Fibroblast of lung (primary cell): ENCODE results near the gene PROM2. TPM values are rescaled to one million over a fixed set of nuclear protein-coding genes. Genes with fewer than 3 reads are reported as not detected.

Source experiments
- DNase-seq, 2 donors: peaks; one replicate each; pipeline versions ENCODE4 v3.0.0 to v3.0.0-alpha.2; 2010; ENCODE audit warnings: low read depth in 2 of 2
- H2AFZ ChIP-seq: 2 replicates; pipeline ENCODE4 v1.5.1; 2012; ENCODE audit warnings: low read length, control low read depth, inconsistent platforms
- H3K27ac ChIP-seq: 2 replicates; pipeline ENCODE4 v1.5.1; 2011; ENCODE audit warnings: low read length, control low read depth; ENCODE audit not compliant: insufficient read depth
- H3K27me3 ChIP-seq: 2 replicates; pipeline ENCODE4 v1.5.1; 2011; ENCODE audit warnings: mild to moderate bottlenecking, low read length; ENCODE audit not compliant: control insufficient read depth, insufficient read depth
- H3K36me3 ChIP-seq: 2 replicates; pipeline ENCODE4 v1.5.1; 2011; ENCODE audit warnings: low read length; ENCODE audit not compliant: control insufficient read depth, insufficient read depth
- H3K4me1 ChIP-seq: 2 replicates; pipeline ENCODE4 v1.5.1; 2011; ENCODE audit warnings: low read length; ENCODE audit not compliant: control insufficient read depth, insufficient read depth; ENCODE audit errors: extremely low read depth
- H3K4me2 ChIP-seq: 2 replicates; pipeline ENCODE4 v1.5.1; 2011; ENCODE audit warnings: low read length, control low read depth; ENCODE audit not compliant: insufficient read depth; ENCODE audit errors: extremely low read depth
- H3K4me3 ChIP-seq, 4 experiments: fragments of 200-600 bp in 1 of 4; sonication (generic) in 1 of 4; replicated peaks in 1 of 4; 2 replicates each; pipeline ENCODE4 v1.5.1; 2011 to 2016; ENCODE audit warnings: low read length in 4 of 4, low read depth in 3 of 4, mild to moderate bottlenecking in 3 of 4, control low read depth in 2 of 4, inconsistent platforms in 1 of 4, mixed read lengths in 1 of 4; ENCODE audit not compliant: insufficient read depth in 1 of 4; ENCODE audit errors: control extremely low read depth in 1 of 4
- H3K79me2 ChIP-seq: 2 replicates; pipeline ENCODE4 v1.5.1; 2012; ENCODE audit warnings: mild to moderate bottlenecking, low read length, inconsistent platforms; ENCODE audit not compliant: control insufficient read depth, insufficient read depth
- H3K9ac ChIP-seq: 2 replicates; pipeline ENCODE4 v1.5.1; 2011; ENCODE audit warnings: mild to moderate bottlenecking, low read length, control low read depth; ENCODE audit not compliant: insufficient read depth
- H3K9me3 ChIP-seq: 2 replicates; pipeline ENCODE4 v1.5.1; 2012; ENCODE audit warnings: low read depth, low read length; ENCODE audit not compliant: control insufficient read depth, insufficient read depth
- H4K20me1 ChIP-seq: 2 replicates; pipeline ENCODE4 v1.5.1; 2011; ENCODE audit warnings: low read length; ENCODE audit not compliant: control insufficient read depth, insufficient read depth; ENCODE audit errors: extremely low read depth
- EZH2 ChIP-seq: IDR thresholded peaks from 2 replicates; pipeline ENCODE4 v1.5.1; 2012; ENCODE audit warnings: low read length, control low read depth, mild to moderate bottlenecking; ENCODE audit errors: missing control alignments
- polyA plus RNA-seq, 2 donors: library from polyadenylated mRNA; depleted of rRNA in 1 of 2; stranded (reverse) in 1 of 2; unstranded in 1 of 2; fragments of >200 nt; gene quantifications; 2 replicates each; pipeline ENCODE4 v1.2.1, GENCODE V29; 2011 to 2012; ENCODE audit warnings: missing spikeins in 1 of 2
- total RNA-seq: library from RNA; depleted of rRNA; stranded (reverse); fragments of >200 nt; gene quantifications from 2 replicates; pipeline ENCODE4 v1.2.1, GENCODE V29; 2014
- TF ChIP-seq, protein P1 (sequence below), 2 donors: IDR thresholded peaks in 1 of 2; conservative IDR thresholded peaks in 1 of 2; 1 replicate in 1 of 2; 2 replicates in 1 of 2; pipeline ENCODE4 v1.5.1; 2011 to 2012; ENCODE audit warnings: low read length in 2 of 2, control low read depth in 1 of 2, inconsistent platforms in 1 of 2, low read depth in 1 of 2, mild to moderate bottlenecking in 1 of 2

The PROM2 gene
- total and polyA plus RNA-seq, 2 donors (not counting 1 experiment from before 2014, with no cell fraction given): 0.05 to 0.33 TPM

DNA sequence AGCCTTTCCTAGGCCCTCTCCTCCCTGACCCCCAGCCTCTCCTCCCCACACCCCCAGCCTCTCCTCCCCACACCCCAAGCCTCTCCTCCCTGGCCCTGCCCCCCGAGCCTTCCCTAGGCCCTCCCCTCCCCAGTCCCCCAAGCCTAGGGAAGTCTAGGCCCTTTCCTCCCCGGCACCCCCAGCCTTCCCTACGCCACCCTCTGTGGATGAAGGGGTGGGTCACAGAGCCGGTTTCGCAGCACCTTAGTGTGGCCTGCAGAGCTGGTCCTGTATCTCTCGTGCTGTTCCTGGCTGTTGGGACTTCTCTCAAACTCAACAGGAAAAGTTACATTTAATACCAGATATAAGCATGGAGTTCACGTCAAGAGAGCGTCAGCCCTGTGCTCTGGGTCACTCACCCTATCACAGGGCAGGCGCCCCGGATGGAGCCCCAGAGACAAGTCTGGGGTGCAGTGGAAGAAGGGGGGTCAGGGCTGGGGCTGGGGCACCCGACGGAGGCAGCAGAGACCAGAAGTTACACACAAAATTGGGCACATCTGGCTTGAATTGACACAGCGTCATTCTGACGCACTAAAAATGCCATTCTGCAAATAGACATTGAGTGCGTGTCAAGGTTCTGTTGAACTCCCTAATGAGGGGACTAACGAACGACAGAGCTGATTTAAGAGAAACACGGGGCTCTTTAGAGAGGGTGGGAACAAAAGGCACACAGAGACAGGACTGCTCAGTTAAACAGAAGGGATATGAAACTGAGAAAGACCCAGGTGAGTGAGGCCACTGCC, 46.9 kb downstream of the PROM2 start:
- no peaks in the 10 kb centered on the region for H3K36me3 ChIP-seq
- no peak overlapping the region for H3K4me2 ChIP-seq
- TF ChIP-seq EZH2: no peak
- TF ChIP-seq, protein P1, sequence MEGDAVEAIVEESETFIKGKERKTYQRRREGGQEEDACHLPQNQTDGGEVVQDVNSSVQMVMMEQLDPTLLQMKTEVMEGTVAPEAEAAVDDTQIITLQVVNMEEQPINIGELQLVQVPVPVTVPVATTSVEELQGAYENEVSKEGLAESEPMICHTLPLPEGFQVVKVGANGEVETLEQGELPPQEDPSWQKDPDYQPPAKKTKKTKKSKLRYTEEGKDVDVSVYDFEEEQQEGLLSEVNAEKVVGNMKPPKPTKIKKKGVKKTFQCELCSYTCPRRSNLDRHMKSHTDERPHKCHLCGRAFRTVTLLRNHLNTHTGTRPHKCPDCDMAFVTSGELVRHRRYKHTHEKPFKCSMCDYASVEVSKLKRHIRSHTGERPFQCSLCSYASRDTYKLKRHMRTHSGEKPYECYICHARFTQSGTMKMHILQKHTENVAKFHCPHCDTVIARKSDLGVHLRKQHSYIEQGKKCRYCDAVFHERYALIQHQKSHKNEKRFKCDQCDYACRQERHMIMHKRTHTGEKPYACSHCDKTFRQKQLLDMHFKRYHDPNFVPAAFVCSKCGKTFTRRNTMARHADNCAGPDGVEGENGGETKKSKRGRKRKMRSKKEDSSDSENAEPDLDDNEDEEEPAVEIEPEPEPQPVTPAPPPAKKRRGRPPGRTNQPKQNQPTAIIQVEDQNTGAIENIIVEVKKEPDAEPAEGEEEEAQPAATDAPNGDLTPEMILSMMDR (conservative IDR thresholded peaks at IDR 0.05 in 1 of 2, IDR thresholded peaks at IDR 0.05 in 1 of 2; ENCODE audit: low read depth in 1 of 2, low read length in 2 of 2): no peak
- no peaks in the 10 kb centered on the region for H3K9me3 ChIP-seq
- no peaks in the 10 kb centered on the region for H3K27me3 ChIP-seq
- no peak overlapping the region for H3K9ac ChIP-seq
- no peaks in the 10 kb centered on the region for H3K79me2 ChIP-seq
- no peaks in the 10 kb centered on the region for H4K20me1 ChIP-seq
- DNase-seq: no peak
- no peak overlapping the region for H3K4me3 ChIP-seq
- H3K27ac ChIP-seq: no peak overlapping the region
- H2AFZ ChIP-seq: no peak overlapping the region
- H3K4me1 ChIP-seq: peaks cover 2% of the 10 kb centered on the region

DNA sequence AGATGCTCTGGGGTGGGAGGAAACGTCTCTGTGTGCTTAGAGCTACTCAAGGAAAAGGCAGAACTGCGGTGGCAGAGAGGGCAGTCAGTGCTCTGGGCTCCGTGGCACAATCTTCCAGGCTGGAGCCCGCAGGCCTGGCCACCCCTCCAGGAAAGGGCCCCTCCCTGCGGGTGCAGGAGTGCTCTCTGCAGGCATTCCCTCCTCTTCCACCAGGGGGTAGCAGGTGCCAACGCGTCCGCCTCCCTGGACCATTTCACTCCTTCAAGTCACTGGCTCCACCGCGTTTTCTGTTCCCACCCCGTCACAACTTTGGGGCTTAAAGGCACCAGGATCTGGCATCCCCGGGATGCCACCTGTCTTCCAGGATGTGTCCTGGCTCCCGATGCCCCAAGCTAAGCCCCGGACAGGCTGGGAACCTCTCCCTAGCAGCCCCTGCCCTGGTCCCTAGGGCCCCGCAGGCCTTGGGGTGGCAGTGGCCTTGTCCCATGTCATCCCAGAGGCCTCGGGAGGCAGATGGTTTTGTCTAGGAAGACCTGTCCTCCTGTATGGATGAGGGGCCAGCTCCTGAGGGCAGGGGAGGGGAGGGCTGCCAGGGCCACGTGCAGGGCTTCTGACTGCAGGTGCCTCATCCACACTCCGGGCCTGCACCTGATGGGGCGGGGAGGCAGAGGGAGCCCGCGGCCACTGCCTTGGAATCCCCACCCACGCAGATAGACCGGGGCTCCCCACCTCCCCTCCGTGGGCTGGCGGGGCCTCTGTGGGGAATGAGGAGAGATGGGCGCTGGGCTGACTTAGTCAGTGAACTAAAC, 49.3 kb downstream of the PROM2 start:
- Histone ChIP-seq H3K4me2 (no peak overlapping the region), H3K79me2 (no peaks in the 10 kb centered on the region), H4K20me1 (no peaks in the 10 kb centered on the region), H3K27me3 (no peaks in the 10 kb centered on the region), H3K9ac (no peak overlapping the region), H3K4me3 (no peak overlapping the region), H3K4me1 (no peaks in the 10 kb centered on the region), H2AFZ (no peak overlapping the region), H3K9me3 (no peaks in the 10 kb centered on the region), H3K36me3 (no peaks in the 10 kb centered on the region), H3K27ac (no peak overlapping the region)
- TF ChIP-seq, protein P1 (conservative IDR thresholded peaks at IDR 0.05 in 1 of 2, IDR thresholded peaks at IDR 0.05 in 1 of 2; ENCODE audit: low read depth in 1 of 2, low read length in 2 of 2): peak; percentile 11 to 57
- TF ChIP-seq EZH2: no peak
- peak; percentile 18 to 37 for DNase-seq

DNA sequence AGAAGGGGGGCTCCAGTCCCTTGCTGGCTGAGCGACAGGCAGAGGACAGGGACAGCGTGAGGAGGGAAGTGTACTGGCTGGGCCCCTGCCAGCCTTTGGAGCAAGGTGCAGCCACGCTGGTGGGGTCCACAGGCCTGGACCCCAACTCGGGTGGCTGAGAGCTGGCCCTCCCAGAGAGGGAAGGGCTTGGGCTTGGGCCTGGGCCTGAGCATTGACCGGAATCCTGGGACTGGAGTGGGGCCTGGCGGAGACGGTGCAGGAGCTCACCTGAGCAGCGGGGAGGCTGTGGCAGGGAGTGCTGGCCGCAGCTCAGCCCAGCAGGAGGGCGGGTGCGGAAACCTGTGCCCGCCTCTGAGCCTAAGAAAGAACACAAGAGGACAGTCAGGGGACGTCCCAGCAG, 50.8 kb downstream of the PROM2 start:
- Histone ChIP-seq H3K9me3 (no peaks in the 10 kb centered on the region), H3K4me2 (no peak overlapping the region), H3K4me1 (no peaks in the 10 kb centered on the region), H3K79me2 (no peaks in the 10 kb centered on the region), H2AFZ (no peak overlapping the region), H3K9ac (no peak overlapping the region), H3K36me3 (no peaks in the 10 kb centered on the region), H3K27ac (no peak overlapping the region), H3K27me3 (no peaks in the 10 kb centered on the region), H4K20me1 (no peaks in the 10 kb centered on the region), H3K4me3 (no peak overlapping the region)
- TF ChIP-seq, protein P1 (conservative IDR thresholded peaks at IDR 0.05 in 1 of 2, IDR thresholded peaks at IDR 0.05 in 1 of 2; ENCODE audit: low read depth in 1 of 2, low read length in 2 of 2): no peak
- no peak for TF ChIP-seq EZH2
- no peak for DNase-seq
